ENCODE results near the gene ARFGAP2.

DNA sequence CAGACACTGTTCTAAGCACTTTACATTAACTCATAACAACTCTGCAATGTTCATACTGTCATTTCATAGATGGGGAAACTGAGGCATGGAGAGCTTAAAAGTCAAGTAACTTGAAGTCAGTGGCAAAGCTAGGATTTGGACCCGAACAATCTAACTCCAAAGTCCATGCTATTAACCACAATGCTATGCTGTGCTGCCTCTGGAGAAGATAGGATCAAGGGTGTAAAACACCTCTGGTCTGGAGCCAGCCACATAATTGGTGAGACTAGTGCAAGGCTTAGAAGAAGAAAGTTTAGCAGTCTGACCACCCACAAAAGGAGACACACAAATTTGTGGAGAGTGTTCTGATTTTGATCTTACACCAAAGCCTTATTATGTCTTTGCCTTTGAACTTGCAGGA, 43.7 kb downstream of the ARFGAP2 start:
- no peak for TF ChIP-seq POLR2A (IDR thresholded peaks at IDR 0.05; ENCODE audit: extremely low read depth, insufficient read length)
- TF ChIP-seq, protein P1, sequence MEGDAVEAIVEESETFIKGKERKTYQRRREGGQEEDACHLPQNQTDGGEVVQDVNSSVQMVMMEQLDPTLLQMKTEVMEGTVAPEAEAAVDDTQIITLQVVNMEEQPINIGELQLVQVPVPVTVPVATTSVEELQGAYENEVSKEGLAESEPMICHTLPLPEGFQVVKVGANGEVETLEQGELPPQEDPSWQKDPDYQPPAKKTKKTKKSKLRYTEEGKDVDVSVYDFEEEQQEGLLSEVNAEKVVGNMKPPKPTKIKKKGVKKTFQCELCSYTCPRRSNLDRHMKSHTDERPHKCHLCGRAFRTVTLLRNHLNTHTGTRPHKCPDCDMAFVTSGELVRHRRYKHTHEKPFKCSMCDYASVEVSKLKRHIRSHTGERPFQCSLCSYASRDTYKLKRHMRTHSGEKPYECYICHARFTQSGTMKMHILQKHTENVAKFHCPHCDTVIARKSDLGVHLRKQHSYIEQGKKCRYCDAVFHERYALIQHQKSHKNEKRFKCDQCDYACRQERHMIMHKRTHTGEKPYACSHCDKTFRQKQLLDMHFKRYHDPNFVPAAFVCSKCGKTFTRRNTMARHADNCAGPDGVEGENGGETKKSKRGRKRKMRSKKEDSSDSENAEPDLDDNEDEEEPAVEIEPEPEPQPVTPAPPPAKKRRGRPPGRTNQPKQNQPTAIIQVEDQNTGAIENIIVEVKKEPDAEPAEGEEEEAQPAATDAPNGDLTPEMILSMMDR (IDR thresholded peaks at IDR 0.05; ENCODE audit: low read depth, low read length) = no peak
- TF ChIP-seq, protein P2, sequence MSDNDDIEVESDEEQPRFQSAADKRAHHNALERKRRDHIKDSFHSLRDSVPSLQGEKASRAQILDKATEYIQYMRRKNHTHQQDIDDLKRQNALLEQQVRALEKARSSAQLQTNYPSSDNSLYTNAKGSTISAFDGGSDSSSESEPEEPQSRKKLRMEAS (IDR thresholded peaks at IDR 0.05; ENCODE audit: low read depth, low read length) = no peak
